ENCODE results near the gene SYNE4. TPM values are rescaled to one million over a fixed set of nuclear protein-coding genes. Genes with fewer than 3 reads are reported as not detected.

The SYNE4 gene
- total RNA-seq, 2 donors from 2014 or later, result 0.92 to 2.4 TPM

- Histone ChIP-seq H3K9me3 (no peaks in the 10 kb centered on the region), H3K27me3 (replicated peaks; ENCODE audit: insufficient read depth) (no peaks in the 10 kb centered on the region), H3K27ac (no peak overlapping the region), H3K4me3 (no peak overlapping the region), H3K4me1 (ENCODE audit: control insufficient read depth in 1 of 2, low read depth in 2 of 2) (peaks cover 12 to 23% of the 10 kb centered on the region in 2 donors), H3K36me3 (peaks cover 5% of the 10 kb centered on the region)
- no peak for TF ChIP-seq CTCF (IDR thresholded peaks at IDR 0.05)
- DNase-seq (ENCODE audit: low spot score), result no peak
- no peak for ATAC-seq (ENCODE audit: insufficient number of reproducible peaks, low FRiP score, low read depth)
These were observed 15.5 kb downstream of the SYNE4 start for GRCh38 chr19:35992907-35993765.

GRCh38 chr19:35991731-35992450 lies 16.7 kb downstream of the SYNE4 start:
- ATAC-seq (ENCODE audit: insufficient number of reproducible peaks, low FRiP score, low read depth) (no peak), DNase-seq (ENCODE audit: low spot score) (no peak)
- Histone ChIP-seq H3K36me3 (no peaks in the 10 kb centered on the region), H3K4me1 (ENCODE audit: control insufficient read depth in 1 of 2, low read depth in 2 of 2) (peaks cover 12 to 26% of the 10 kb centered on the region in 2 donors), H3K27ac (no peak overlapping the region), H3K9me3 (no peaks in the 10 kb centered on the region), H3K4me3 (no peak overlapping the region), H3K27me3 (replicated peaks; ENCODE audit: insufficient read depth) (no peaks in the 10 kb centered on the region)
- TF ChIP-seq CTCF (IDR thresholded peaks at IDR 0.05), result no peak

GRCh38 chr19:35990771-35991730 lies 17.6 kb downstream of the SYNE4 start:
- Histone ChIP-seq H3K27me3 (replicated peaks; ENCODE audit: insufficient read depth) (no peaks in the 10 kb centered on the region), H3K4me3 (no peak overlapping the region), H3K4me1 (ENCODE audit: control insufficient read depth in 1 of 2, low read depth in 2 of 2) (peaks cover 5 to 18% of the 10 kb centered on the region in 2 donors), H3K36me3 (no peaks in the 10 kb centered on the region), H3K9me3 (no peaks in the 10 kb centered on the region), H3K27ac (no peak overlapping the region)
- DNase-seq (ENCODE audit: low spot score) (no peak), ATAC-seq (ENCODE audit: insufficient number of reproducible peaks, low FRiP score, low read depth) (no peak)
- no peak for TF ChIP-seq CTCF (IDR thresholded peaks at IDR 0.05)

- DNase-seq (ENCODE audit: low spot score), result no peak
- H3K27me3 ChIP-seq (replicated peaks; ENCODE audit: insufficient read depth), result no peaks in the 10 kb centered on the region
- no peak overlapping the region for H3K4me3 ChIP-seq
- no peak for ATAC-seq (ENCODE audit: insufficient number of reproducible peaks, low FRiP score, low read depth)
- no peaks in the 10 kb centered on the region for H3K36me3 ChIP-seq
- H3K27ac ChIP-seq, result no peak overlapping the region
- no peak for TF ChIP-seq CTCF (IDR thresholded peaks at IDR 0.05)
- peaks cover 0 to 14% of the 10 kb centered on the region in 2 donors for H3K4me1 ChIP-seq (ENCODE audit: control insufficient read depth in 1 of 2, low read depth in 2 of 2)
- no peaks in the 10 kb centered on the region for H3K9me3 ChIP-seq
These were observed 18.5 kb downstream of the SYNE4 start for GRCh38 chr19:35990156-35990555.

Data from thoracic aorta (tissue), 2 donors.